SH-SY5Y (cell line): ENCODE data around the gene ADGRD2.

Experiments
- GATA2 ChIP-seq: IDR thresholded peaks from 2 replicates; pipeline ENCODE4 v1.6.1; 2011; ENCODE audit warnings: mild to moderate bottlenecking, low read depth, low read length
- GATA3 ChIP-seq: IDR thresholded peaks from 2 replicates; pipeline ENCODE4 v1.6.1; 2011; ENCODE audit warnings: low read depth, mild to moderate bottlenecking, low read length, moderate library complexity

- TF ChIP-seq GATA2 (no peak), GATA3 (no peak)
Observed at GRCh38 chr9:124504530-124505005, 54.3 kb downstream of the ADGRD2 start.
